ENCODE results near the gene RNF130.

RNF130 gene

GRCh38 chr5:180081481-180081880, 9.9 kb upstream of the RNF130 start:
- H3K27ac ChIP-seq, result no peak overlapping the region
- H3K4me2 ChIP-seq (ENCODE audit: low read length), result no peak overlapping the region
- H3K79me2 ChIP-seq, result no peaks in the 10 kb centered on the region
- no peaks in the 10 kb centered on the region for H3K27me3 ChIP-seq (ENCODE audit: control insufficient read depth, insufficient read depth, low read length)
- H3K4me3 ChIP-seq (ENCODE audit: low read depth, low read length), result no peak overlapping the region
- H2AFZ ChIP-seq, result no peak overlapping the region
- H3K9ac ChIP-seq, result no peak overlapping the region
- no peak for TF ChIP-seq CTCF (IDR thresholded peaks at IDR 0.05)
- peaks cover 3% of the 10 kb centered on the region for H3K4me1 ChIP-seq
- H3K9me3 ChIP-seq (ENCODE audit: control insufficient read depth, low read length), result no peaks in the 10 kb centered on the region
- H3K36me3 ChIP-seq (ENCODE audit: control insufficient read depth, insufficient read depth, low read length), result no peaks in the 10 kb centered on the region

- no peak overlapping the region for H3K9ac ChIP-seq
- no peak overlapping the region for H3K27ac ChIP-seq
- peaks cover under 1% of the 10 kb centered on the region for H3K4me1 ChIP-seq
- no peak for TF ChIP-seq CTCF (IDR thresholded peaks at IDR 0.05)
- no peaks in the 10 kb centered on the region for H3K9me3 ChIP-seq (ENCODE audit: control insufficient read depth, low read length)
- no peak overlapping the region for H3K4me3 ChIP-seq (ENCODE audit: low read depth, low read length)
- no peaks in the 10 kb centered on the region for H3K36me3 ChIP-seq (ENCODE audit: control insufficient read depth, insufficient read depth, low read length)
- H2AFZ ChIP-seq, result no peak overlapping the region
- no peaks in the 10 kb centered on the region for H3K79me2 ChIP-seq
- H3K4me2 ChIP-seq (ENCODE audit: low read length), result no peak overlapping the region
- no peaks in the 10 kb centered on the region for H3K27me3 ChIP-seq (ENCODE audit: control insufficient read depth, insufficient read depth, low read length)
Observed at GRCh38 chr5:180080486-180081280, 9.1 kb upstream of the RNF130 start.

- no peak overlapping the region for H3K9ac ChIP-seq
- no peak overlapping the region for H3K4me3 ChIP-seq (ENCODE audit: low read depth, low read length)
- no peak for TF ChIP-seq CTCF (IDR thresholded peaks at IDR 0.05)
Observed at GRCh38 chr5:180079702-180080466, 8.3 kb upstream of the RNF130 start.

GRCh38 chr5:180078348-180078747, 6.8 kb upstream of the RNF130 start:
- TF ChIP-seq CTCF (IDR thresholded peaks at IDR 0.05), result no peak
- no peak overlapping the region for H3K27ac ChIP-seq
- no peak overlapping the region for H3K4me2 ChIP-seq (ENCODE audit: low read length)
- H3K9me3 ChIP-seq (ENCODE audit: control insufficient read depth, low read length), result no peaks in the 10 kb centered on the region
- no peaks in the 10 kb centered on the region for H3K27me3 ChIP-seq (ENCODE audit: control insufficient read depth, insufficient read depth, low read length)
- no peaks in the 10 kb centered on the region for H3K79me2 ChIP-seq
- H3K9ac ChIP-seq, result no peak overlapping the region
- H3K4me3 ChIP-seq (ENCODE audit: low read depth, low read length), result no peak overlapping the region
- no peak overlapping the region for H2AFZ ChIP-seq
- H3K4me1 ChIP-seq, result no peaks in the 10 kb centered on the region
- no peaks in the 10 kb centered on the region for H3K36me3 ChIP-seq (ENCODE audit: control insufficient read depth, insufficient read depth, low read length)

More at GRCh38 chr5:180079702-180080466, 8.3 kb upstream of the RNF130 start:
- Histone ChIP-seq H3K27me3 (ENCODE audit: control insufficient read depth, insufficient read depth, low read length) (no peaks in the 10 kb centered on the region), H2AFZ (no peak overlapping the region), H3K79me2 (no peaks in the 10 kb centered on the region), H3K9me3 (ENCODE audit: control insufficient read depth, low read length) (no peaks in the 10 kb centered on the region), H3K4me2 (ENCODE audit: low read length) (no peak overlapping the region), H3K4me1 (no peaks in the 10 kb centered on the region), H3K36me3 (ENCODE audit: control insufficient read depth, insufficient read depth, low read length) (no peaks in the 10 kb centered on the region), H3K27ac (no peak overlapping the region)

Data from parathyroid adenoma (tissue), 2 donors.